BJ (cell line): ENCODE measurements around the gene DENND4C. TPM values are rescaled to one million over a fixed set of nuclear protein-coding genes. Genes with fewer than 3 reads are reported as not detected.
"Not testable (repeated sequence)": the region's sequence is repeated elsewhere in the genome, so short reads cannot be mapped to it uniquely, and the experiment has no call there.

Source experiments
- CTCF ChIA-PET: fragments of 350-600 bp; formaldehyde crosslinking; extraction: SDS; loops from one replicate; lab custom pipeline; 2021; ENCODE audit warnings: antibody characterized with exemption, inconsistent platforms; lab: Yijun Ruan, JAX
- POLR2A ChIA-PET: fragments of 300-600 bp; sonication (Branson Sonifier 250); formaldehyde crosslinking; extraction: SDS; loops from one replicate; lab custom pipeline; 2021; ENCODE audit warnings: antibody characterized with exemption; lab: Charles Lee
- DNase-seq: peaks from one replicate; pipeline ENCODE4 v3.0.0-alpha.2; 2011; ENCODE audit warnings: low read depth
- H3K27me3 ChIP-seq: 2 replicates; pipeline ENCODE4 v1.6.0; 2011; ENCODE audit warnings: low read length; ENCODE audit not compliant: control insufficient read depth, insufficient read depth
- H3K36me3 ChIP-seq: 2 replicates; pipeline ENCODE4 v1.5.1; 2011; ENCODE audit warnings: low read length; ENCODE audit not compliant: control insufficient read depth, insufficient read depth
- H3K4me3 ChIP-seq: 2 replicates; pipeline ENCODE4 v1.5.1; 2011; ENCODE audit warnings: low read depth, mild to moderate bottlenecking, control low read depth, low read length
- CTCF ChIP-seq: IDR thresholded peaks from 2 replicates; pipeline ENCODE4 v1.5.1; 2011; ENCODE audit warnings: low read depth, mild to moderate bottlenecking, control low read depth, inconsistent platforms, low read length, moderate library complexity; ENCODE audit not compliant: insufficient read depth
- polyA plus RNA-seq: library from polyadenylated mRNA; depleted of rRNA; stranded (reverse); fragments of >200 nt; gene quantifications from 2 replicates; pipeline ENCODE4 v1.2.3, GENCODE V29; 2011

Gene DENND4C
- polyA plus RNA-seq, 1 experiment: 12.2 TPM

GRCh38 chr9:19252174-19252884 is 21.8 kb downstream of the DENND4C start:
- CTCF ChIA-PET: no interaction called here
- H3K4me3 ChIP-seq: no peak overlapping the region
- H3K27me3 ChIP-seq: no peaks in the 10 kb centered on the region
- TF ChIP-seq CTCF: no peak
- POLR2A ChIA-PET: no interaction called here
- DNase-seq: no peak
- no peaks in the 10 kb centered on the region for H3K36me3 ChIP-seq

- no peak for DNase-seq
- Histone ChIP-seq H3K4me3 (no peak overlapping the region), H3K27me3 (no peaks in the 10 kb centered on the region), H3K36me3 (no peaks in the 10 kb centered on the region)
- POLR2A ChIA-PET: no interaction called here
- CTCF ChIA-PET: no interaction called here
- no peak for TF ChIP-seq CTCF
Observed at GRCh38 chr9:19252885-19253219, 22.4 kb downstream of the DENND4C start.

DNA sequence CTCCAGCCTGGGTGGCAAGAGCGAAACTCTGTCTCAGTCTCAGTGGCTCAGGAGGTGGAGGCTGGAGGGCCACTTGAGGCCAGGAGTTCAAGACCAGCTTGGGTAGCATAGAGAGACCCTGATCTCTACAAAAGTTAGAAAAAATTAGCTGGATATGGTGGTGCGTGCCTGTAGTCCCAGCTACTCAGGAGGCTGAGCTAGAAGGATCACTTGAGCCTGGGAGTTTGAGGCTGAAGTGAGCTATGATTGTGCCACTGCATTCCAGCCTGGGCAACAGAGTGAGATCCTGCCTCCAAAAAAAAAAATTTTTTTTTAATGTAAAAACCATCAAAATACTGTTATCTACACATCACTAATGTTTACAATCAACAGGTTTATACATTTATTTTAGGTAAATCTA is 24.6 kb downstream of the DENND4C start:
- Histone ChIP-seq H3K4me3 (no peak overlapping the region), H3K36me3 (no peaks in the 10 kb centered on the region), H3K27me3 (no peaks in the 10 kb centered on the region)
- DNase-seq: no peak
- ChIA-PET POLR2A (no interaction called here), CTCF (no interaction called here)
- TF ChIP-seq CTCF: no peak

- Histone ChIP-seq H3K4me3 (no peak overlapping the region), H3K27me3 (no peaks in the 10 kb centered on the region), H3K36me3 (no peaks in the 10 kb centered on the region)
- ChIA-PET POLR2A (no interaction called here), CTCF (no interaction called here)
- no peak for TF ChIP-seq CTCF
- no peak for DNase-seq
Observed at GRCh38 chr9:19255821-19256220, 25.3 kb downstream of the DENND4C start.

DNA sequence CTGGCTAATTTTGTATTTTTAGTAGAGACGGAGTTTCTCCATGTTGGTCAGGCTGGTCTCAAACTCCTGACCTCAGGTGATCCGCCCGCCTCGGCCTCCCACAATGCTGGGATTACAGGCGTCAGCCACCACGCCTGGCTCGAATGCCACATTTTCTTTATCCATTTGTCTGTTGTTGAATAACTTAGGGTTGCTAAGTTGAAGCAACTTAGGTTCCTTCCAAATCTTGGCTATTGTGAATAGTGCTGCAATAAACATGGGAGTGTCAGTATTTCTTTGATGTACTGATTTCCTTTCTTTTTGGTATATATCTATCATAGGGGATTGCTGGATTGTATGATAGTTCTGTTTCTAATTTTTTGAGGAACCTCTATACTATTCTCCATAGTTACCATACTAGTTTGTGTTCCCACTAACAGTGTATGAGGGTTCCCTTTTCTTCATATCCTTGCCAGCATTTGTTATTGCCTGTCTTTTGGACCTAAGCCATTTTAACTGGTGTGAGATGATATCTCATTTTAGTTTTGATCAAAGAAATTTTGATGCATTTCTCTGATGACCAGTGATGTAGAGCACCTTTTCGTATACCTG is 29.3 kb downstream of the DENND4C start:
- H3K27me3 ChIP-seq, H3K4me3 ChIP-seq, POLR2A ChIA-PET, DNase-seq, CTCF ChIA-PET, H3K36me3 ChIP-seq: not testable (repeated sequence)

DNA sequence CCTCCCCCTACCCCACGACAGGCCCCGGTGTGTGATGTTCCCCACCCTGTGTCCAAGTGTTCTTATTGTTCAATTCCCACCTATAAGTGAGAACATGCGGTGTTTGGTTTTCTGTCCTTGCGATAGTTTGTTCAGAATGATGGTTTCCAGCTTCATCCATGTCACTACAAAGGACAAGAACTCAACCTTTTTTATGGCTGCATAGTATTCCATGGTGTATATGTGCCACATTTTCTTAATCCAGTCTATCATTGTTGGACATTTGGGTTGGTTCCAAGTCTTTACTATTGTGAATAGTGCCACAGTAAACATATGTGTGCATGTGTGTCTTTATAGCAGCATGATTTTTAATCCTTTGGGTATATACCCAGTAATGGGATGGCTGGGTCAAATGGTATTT is 35.1 kb downstream of the DENND4C start:
- CTCF ChIA-PET, H3K36me3 ChIP-seq, DNase-seq, H3K27me3 ChIP-seq, POLR2A ChIA-PET, H3K4me3 ChIP-seq: not testable (repeated sequence)

- POLR2A ChIA-PET, H3K4me3 ChIP-seq, DNase-seq, CTCF ChIA-PET, H3K36me3 ChIP-seq, H3K27me3 ChIP-seq: not testable (repeated sequence)
Observed at GRCh38 chr9:19266778-19267384, 36.4 kb downstream of the DENND4C start.
